Heart right ventricle (tissue), 16 donors: ENCODE measurements around the gene EPS8. TPM values are rescaled to one million over a fixed set of nuclear protein-coding genes. Genes with fewer than 3 reads are reported as not detected.

Source experiments
- ATAC-seq, 8 donors: fragments of 200-7000 bp; cut with Tn5 transposase; one replicate each; pipeline ENCODE4 v1.9.1; 2020; ENCODE audit warnings: mild to moderate bottlenecking in 8 of 8, moderate library complexity in 8 of 8, moderate number of reproducible peaks in 1 of 8
- DNase-seq, 2 donors: peaks; one replicate each; pipeline ENCODE4 v3.0.0-alpha.2; 2020
- H3K27ac ChIP-seq, 10 donors: fragments of 200-600 bp; sonication (generic) in 2 of 10; one replicate each; pipeline versions ENCODE4 v1.5.0 to v1.8.0; 2020 to 2022; ENCODE audit warnings: mild to moderate bottlenecking in 3 of 10
- H3K27me3 ChIP-seq, 7 donors: fragments of 200-600 bp; one replicate each; pipeline ENCODE4 v1.8.0; 2021 to 2022; ENCODE audit warnings: mild to moderate bottlenecking in 2 of 7
- H3K36me3 ChIP-seq, 9 donors: fragments of 200-600 bp; sonication (generic) in 1 of 9; one replicate each; pipeline versions ENCODE4 v1.5.0 to v1.8.0; 2020 to 2022; ENCODE audit warnings: mild to moderate bottlenecking in 2 of 9
- H3K4me1 ChIP-seq, 9 donors: fragments of 200-600 bp; sonication (generic) in 1 of 9; one replicate each; pipeline versions ENCODE4 v1.5.0 to v1.8.0; 2020 to 2022; ENCODE audit warnings: mild to moderate bottlenecking in 4 of 9
- H3K4me3 ChIP-seq, 10 donors: fragments of 200-600 bp; sonication (generic) in 2 of 10; one replicate each; pipeline versions ENCODE4 v1.5.0 to v1.8.0; 2020 to 2022; ENCODE audit warnings: mild to moderate bottlenecking in 7 of 10, moderate library complexity in 2 of 10
- H3K9me3 ChIP-seq, 11 donors: fragments of 200-600 bp in 10 of 11; sonication (generic) in 2 of 11; one replicate each; pipeline versions ENCODE4 v1.5.0 to v1.8.0; 2013 to 2022; ENCODE audit warnings: mild to moderate bottlenecking in 2 of 11, control low read depth in 1 of 11, moderate library complexity in 1 of 11
- WGBS, 2 donors: extraction: QIAGEN DNeasy Blood & Tissue Kit; methylation state at CpG; one replicate each; pipeline ENCODE4 v1.1.7; 2013; ENCODE audit warnings: inconsistent platforms in 1 of 2; 5-methylcytosine and 5-hydroxymethylcytosine counted together
- intact Hi-C, 10 donors: fragments of 100-400 bp; cut with DNase I; formaldehyde crosslinking; loops; one replicate each; pipeline versions ENCODE4 v1.11.1 to v1.14.2; 2022
- polyA plus RNA-seq, 2 donors: library from polyadenylated mRNA; stranded (reverse); fragments of 200-250 nt; gene quantifications; one replicate each; pipeline ENCODE4 v1.2.3, GENCODE V29; 2013
- total RNA-seq, 10 donors: library from RNA; stranded (reverse); fragmentation: NEBNext Ultra II Directional in 3 of 10; extraction: Animal tissue kit (Norgen Biotek cat#: 25700) in 3 of 10; gene quantifications; one replicate each; pipeline versions ENCODE4 v1.2.1 to v1.2.4, GENCODE V29; 2021 to 2023
- TF ChIP-seq, protein P1 (sequence below), 9 donors: fragments of 200-600 bp; sonication (generic) in 2 of 9; IDR thresholded peaks; one replicate each; pipeline versions ENCODE4 v1.5.0 to v1.8.0; 2021 to 2022; ENCODE audit warnings: antibody characterized with exemption in 9 of 9, mild to moderate bottlenecking in 5 of 9, moderate library complexity in 1 of 9
- donor health status: Arrhythmogenic right ventricular cardiomyopathy.
- donor health status: ischemic (EF 13 %, LVEDD 7.1; RV severe dilation, severe dysfunction).
- donor health status: healthy with polysubstance abuse.
- donor health status: DM: no; HTN: yes; CAD: no.
- donor health status: DM: no; HTN: no; CAD: no.
- donor health status: ischemic (EF 25% LVEDD 6.9; RV normal size, moderate dysfunction).
- donor health status: ischemic (EF 25% LVEDD 5.7; RV mildly dilated, moderate dysfunction).
- donor health status: healthy.
- donor health status: DM: yes; HTN: yes; CAD: no.
- donor health status: Ischemic cardiomyopathy.
- donor health status: ischemic (EF 35%, LVEDD 5.7; RV mildly dilated, moderate dysfunction).
- donor health status: nonischemic (EF 11% LVEDD 7.7; RV severe dilation, severe dysfunction).
- donor health status: DM: yes; HTN: yes; CAD: no.
- donor health status: PGD.
- donor health status: ischemic (EF 29% LVEDD 5.4; RV normal size, mild dysfunction).
- donor health status: nonischemic (EF 23%, LVEDD 6.1; RV moderate dilation, normal function).

EPS8 gene
- total and polyA plus RNA-seq, 12 donors = 7.7 to 38.6 (median 15.7) TPM

DNA sequence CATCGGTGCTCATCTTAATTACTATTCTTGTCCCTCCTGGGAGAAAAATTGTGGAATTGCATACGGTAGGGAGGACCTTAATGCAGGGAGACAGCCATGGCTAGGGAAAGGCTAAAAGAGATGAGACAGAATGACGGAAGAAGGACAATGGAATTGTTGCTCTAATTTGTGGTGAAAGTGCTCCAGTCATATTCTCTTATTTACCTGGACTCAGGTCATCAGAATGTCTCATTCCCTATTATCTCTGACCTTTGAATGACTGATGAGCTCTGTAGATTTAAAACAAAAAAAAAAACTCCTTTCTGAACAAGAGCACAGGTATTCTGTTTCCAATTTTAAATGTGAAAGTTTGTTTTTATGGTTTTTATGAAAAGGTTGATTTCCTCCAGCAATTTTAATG is 8.6 kb upstream of the EPS8 start:
- intact Hi-C loops = loop anchor here in 2 of 10 donors (5.0 to 10.0 kb wide), 2 partner anchors 39 to 47 kb away; no protein-coding TSS in a partner anchor
- Histone ChIP-seq H3K27me3 (no peaks in the 10 kb centered on the region), H3K4me1 (peaks cover 0 to 9% (median 0%) of the 10 kb centered on the region in 9 donors), H3K9me3 (no peaks in the 10 kb centered on the region), H3K4me3 (no peak overlapping the region), H3K36me3 (no peaks in the 10 kb centered on the region), H3K27ac (no peak overlapping the region)
- TF ChIP-seq, protein P1, sequence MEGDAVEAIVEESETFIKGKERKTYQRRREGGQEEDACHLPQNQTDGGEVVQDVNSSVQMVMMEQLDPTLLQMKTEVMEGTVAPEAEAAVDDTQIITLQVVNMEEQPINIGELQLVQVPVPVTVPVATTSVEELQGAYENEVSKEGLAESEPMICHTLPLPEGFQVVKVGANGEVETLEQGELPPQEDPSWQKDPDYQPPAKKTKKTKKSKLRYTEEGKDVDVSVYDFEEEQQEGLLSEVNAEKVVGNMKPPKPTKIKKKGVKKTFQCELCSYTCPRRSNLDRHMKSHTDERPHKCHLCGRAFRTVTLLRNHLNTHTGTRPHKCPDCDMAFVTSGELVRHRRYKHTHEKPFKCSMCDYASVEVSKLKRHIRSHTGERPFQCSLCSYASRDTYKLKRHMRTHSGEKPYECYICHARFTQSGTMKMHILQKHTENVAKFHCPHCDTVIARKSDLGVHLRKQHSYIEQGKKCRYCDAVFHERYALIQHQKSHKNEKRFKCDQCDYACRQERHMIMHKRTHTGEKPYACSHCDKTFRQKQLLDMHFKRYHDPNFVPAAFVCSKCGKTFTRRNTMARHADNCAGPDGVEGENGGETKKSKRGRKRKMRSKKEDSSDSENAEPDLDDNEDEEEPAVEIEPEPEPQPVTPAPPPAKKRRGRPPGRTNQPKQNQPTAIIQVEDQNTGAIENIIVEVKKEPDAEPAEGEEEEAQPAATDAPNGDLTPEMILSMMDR (IDR thresholded peaks at IDR 0.05) = no peak
- no peak for DNase-seq
- 83 to 89% methylated on average over 3 of the region's 3 CpGs for WGBS, 2 donors
- ATAC-seq = no peak

DNA sequence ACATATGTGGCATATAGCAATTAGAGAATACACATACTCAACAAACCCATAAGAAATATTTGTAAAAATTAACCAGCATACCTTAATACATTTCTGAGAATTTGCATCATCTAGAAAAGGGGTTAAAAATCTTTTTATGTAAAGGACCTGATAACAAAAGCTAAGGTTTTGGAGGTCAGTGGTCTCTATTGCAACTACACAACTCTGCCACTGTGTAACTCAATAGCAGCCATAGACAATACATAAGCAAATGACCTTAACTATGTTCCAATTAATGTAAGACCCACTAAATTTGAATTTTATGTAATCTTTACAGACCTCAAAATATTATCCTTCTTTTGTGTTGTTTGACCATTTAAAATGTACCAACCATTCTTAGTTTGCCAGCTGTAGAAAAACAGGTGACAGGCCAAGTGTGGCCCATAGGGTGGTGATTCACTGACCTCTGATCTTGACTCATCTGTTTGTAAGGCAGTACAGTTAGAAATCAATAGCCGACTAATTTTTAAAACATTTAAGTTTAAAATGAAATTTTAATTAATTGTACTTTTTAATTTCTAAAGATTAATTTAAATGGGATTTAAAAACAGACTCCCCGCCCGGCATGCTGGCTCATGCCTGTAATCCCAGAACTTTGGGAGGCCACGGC is 7.4 kb upstream of the EPS8 start:
- no peak for DNase-seq
- TF ChIP-seq, protein P1 (IDR thresholded peaks at IDR 0.05) = no peak
- WGBS, 2 donors = 83 to 96% methylated on average over 4 of the region's 4 CpGs
- Histone ChIP-seq H3K27me3 (no peaks in the 10 kb centered on the region), H3K9me3 (no peaks in the 10 kb centered on the region), H3K27ac (no peak overlapping the region), H3K4me1 (peaks cover 0 to 9% (median 0%) of the 10 kb centered on the region in 9 donors), H3K4me3 (no peak overlapping the region), H3K36me3 (no peaks in the 10 kb centered on the region)
- intact Hi-C loops = loop anchor here in 2 of 10 donors (5.0 to 10.0 kb wide), 2 partner anchors 41 to 48 kb away; no protein-coding TSS in a partner anchor
- ATAC-seq = no peak

DNA sequence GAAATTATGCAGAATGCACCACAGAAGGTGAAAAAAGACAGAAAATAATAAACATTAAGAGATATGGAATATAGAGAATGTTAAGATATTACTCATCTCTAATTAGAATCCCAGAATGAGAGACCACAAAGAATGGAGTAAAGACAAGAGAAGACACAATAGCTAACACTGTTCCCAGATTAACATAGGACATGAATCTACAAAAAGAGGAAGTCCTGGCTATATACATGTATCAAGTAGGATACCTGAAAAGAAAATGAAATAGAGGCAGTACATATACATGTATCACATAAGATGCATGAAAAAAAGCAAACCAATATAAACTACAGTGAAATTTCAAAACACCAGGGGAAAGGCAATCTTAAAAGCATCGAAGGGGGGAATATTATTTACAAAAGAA is 5.6 kb upstream of the EPS8 start:
- no peaks in the 10 kb centered on the region for H3K9me3 ChIP-seq
- intact Hi-C loops = loop anchor here in 3 of 10 donors (5.0 to 10.0 kb wide), 3 partner anchors 42 to 52 kb away; no protein-coding TSS in a partner anchor
- WGBS, 2 donors = 91 to 94% methylated on average over 1 of the region's 1 CpG
- TF ChIP-seq, protein P1 (IDR thresholded peaks at IDR 0.05) = no peak
- no peak for ATAC-seq
- H3K4me1 ChIP-seq = peaks cover 0 to 16% (median 0%) of the 10 kb centered on the region in 9 donors
- no peak overlapping the region for H3K27ac ChIP-seq
- no peak for DNase-seq
- H3K27me3 ChIP-seq = no peaks in the 10 kb centered on the region
- H3K4me3 ChIP-seq = no peak overlapping the region
- no peaks in the 10 kb centered on the region for H3K36me3 ChIP-seq

DNA sequence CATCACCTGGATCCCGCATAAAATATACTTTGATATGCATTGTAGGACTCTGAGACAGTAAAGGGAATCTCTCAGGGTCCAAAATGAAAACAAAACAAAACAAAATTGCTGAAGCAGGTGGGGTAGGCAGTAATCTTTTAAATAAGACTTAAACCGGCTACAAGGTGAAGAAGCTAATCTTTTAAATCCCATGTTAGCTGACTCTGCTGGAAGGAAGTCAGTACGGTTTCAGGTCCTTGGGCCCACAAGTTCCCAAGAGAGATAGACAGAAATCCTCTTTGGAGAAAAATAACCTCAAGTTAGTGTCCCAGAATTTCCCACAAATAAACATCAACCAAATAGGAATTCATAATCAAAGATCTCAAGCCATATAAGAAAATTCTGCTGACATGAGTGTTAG is 5.0 kb upstream of the EPS8 start:
- WGBS, 2 donors = 83 to 88% methylated on average over 3 of the region's 3 CpGs
- no peaks in the 10 kb centered on the region for H3K9me3 ChIP-seq
- peaks cover 0 to 19% (median 3%) of the 10 kb centered on the region in 9 donors for H3K4me1 ChIP-seq
- no peak overlapping the region for H3K4me3 ChIP-seq
- intact Hi-C loops = loop anchor here in 2 of 10 donors (5.0 to 10.0 kb wide), 2 partner anchors 51 to 53 kb away; no protein-coding TSS in a partner anchor
- H3K36me3 ChIP-seq = no peaks in the 10 kb centered on the region
- no peaks in the 10 kb centered on the region for H3K27me3 ChIP-seq
- TF ChIP-seq, protein P1 (IDR thresholded peaks at IDR 0.05) = no peak
- H3K27ac ChIP-seq = no peak overlapping the region
- DNase-seq (no peak), ATAC-seq (no peak)
